ENCODE measurements around the gene FAM193A.
"Not testable (repeated sequence)": the region's sequence is repeated elsewhere in the genome, so short reads cannot be mapped to it uniquely, and the experiment has no call there.

Gene FAM193A

DNA sequence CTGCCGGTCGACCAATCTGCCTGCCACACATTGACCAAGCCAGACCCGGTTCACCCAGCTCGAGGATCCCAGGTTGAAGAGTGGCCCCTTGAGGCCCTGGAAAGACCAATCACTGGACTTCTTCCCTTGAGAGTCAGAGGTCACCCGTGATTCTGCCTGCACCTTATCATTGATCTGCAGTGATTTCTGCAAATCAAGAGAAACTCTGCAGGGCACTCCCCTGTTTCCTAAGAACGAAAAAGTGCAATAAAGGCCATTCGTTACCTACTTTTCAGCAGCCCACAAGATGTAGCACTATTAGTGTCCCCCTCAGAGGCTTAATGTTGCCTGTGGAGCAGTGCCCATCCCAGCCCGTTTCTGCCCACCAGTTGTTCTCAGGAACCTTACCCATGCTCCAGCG is 22.3 kb upstream of the FAM193A start:
- in situ Hi-C loops (cut with HindIII; ENCODE audit: low sequenced_read_pairs): not testable (repeated sequence)

DNA sequence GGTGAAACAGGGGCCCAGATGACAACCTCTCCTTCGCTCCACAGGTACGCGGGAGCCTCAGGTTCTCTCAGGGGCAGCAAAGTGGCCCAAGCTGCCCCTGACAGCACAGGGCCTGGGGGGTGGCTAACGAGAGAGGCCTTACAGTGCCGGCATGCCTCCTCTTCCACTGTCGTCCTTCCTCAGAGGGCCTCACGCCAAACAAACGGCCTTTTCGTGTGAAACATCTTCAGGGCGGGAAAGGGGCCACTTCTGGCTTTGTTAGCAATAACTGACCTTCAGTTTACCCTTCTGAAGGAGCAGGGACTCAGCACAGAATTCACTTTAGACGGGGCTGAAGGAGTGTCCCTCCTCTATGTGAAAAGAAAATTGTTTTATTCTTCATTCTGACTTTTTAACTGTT is 21.5 kb upstream of the FAM193A start:
- in situ Hi-C loops (cut with HindIII; ENCODE audit: low sequenced_read_pairs): not testable (repeated sequence)

GRCh38 chr4:2515830-2516550 is 20.5 kb upstream of the FAM193A start:
- in situ Hi-C loops (cut with HindIII; ENCODE audit: low sequenced_read_pairs): no loop called here

DNA sequence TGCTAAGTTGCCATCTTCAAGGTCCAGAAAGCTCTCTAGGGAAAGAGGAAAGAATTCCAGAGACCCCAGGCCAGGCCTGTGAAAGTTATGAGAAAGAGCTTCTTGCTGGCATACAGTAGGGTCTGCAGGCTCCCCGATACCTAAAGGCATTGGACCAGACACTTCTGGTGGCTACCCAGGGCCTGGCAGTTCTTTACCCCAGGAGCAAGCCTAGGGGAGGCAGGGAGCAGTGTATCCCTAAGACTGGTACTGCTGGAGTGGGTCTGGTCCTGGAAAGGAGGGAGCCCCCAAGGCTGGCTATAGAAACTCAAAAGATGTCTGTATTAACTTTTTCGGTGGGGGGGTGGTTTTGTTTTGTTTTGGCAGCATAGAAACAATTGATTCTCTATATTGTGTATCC is 19.8 kb upstream of the FAM193A start:
- in situ Hi-C loops (cut with HindIII; ENCODE audit: low sequenced_read_pairs): no loop called here

GRCh38 chr4:2526559-2526958 is 9.9 kb upstream of the FAM193A start:
- in situ Hi-C loops (cut with HindIII; ENCODE audit: low sequenced_read_pairs): no loop called here

- in situ Hi-C loops (cut with HindIII; ENCODE audit: low sequenced_read_pairs): no loop called here
These were observed 1.5 kb upstream of the FAM193A start for GRCh38 chr4:2534904-2535375.

GRCh38 chr4:2535376-2536192 is 863 bp upstream of the FAM193A start:
- in situ Hi-C loops (cut with HindIII; ENCODE audit: low sequenced_read_pairs): no loop called here

DNA sequence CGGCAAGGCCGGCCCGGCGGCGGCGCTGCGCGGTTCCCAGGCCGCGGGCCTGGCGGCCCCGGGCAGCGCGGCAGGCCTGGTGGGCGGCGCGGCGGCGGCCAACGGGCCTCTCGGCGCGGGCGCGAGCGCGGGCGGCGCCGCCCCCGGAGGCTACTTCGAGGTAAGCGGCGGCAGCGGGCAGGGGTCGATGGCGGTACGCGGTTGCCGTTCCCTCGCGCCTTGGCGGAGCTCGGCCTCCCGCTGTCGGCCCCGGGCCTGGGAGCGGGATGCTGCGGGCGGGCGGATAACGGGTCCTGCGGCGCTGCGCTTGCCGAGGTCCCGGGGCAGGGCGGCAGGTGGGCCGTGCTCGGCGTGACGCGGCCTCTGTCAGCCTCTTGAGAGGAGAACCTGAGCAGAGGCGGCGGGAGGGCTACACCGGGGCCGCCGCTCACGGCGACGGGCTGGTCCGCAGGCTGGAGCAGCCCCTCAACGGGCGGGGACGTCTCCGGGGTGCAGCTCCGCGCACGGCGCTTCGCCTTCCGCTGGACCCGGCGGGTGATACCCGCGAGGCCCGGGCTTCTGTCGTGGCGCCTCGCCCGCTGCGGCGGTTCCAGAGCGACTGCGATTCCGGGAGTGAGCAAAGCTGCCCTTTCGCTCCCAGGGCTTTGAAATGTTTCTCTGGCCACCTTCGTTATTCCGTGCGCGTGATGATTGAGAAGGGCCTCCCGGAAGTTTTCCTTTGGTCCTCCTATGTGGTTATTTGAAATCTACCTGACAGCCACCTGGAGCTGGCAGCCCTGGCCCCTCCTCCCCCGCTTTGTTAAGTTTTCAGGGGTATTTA is 774 bp downstream of the FAM193A start:
- in situ Hi-C loops (cut with HindIII; ENCODE audit: low sequenced_read_pairs): no loop called here

DNA sequence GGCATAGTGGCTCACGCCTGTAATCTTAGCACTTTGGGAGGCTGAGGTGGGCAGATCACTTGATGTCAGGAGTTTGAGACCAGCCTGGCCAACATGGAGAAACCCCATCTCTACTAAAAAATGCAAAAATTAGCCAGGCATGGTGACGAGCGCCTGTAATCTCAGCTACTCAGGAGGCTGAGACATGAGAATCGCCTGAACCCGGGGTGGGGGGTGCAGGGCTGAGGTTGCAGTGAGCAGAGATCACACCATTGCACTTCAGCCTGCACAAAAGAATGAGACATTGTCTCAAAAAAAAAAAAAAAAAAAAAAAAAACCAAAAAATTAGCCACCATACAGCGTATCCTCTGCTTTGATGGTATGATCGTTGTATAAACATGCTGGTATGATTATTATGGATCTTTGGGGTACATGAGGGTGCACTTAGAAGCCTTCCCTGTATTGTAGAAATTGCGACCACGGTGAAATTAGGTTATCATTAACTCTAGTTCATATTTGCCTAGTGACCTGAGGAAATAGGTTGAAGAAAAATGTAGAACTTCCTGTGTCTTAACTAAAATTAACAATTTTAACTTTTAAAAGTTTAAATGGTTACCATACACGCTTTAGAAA is 7.2 kb downstream of the FAM193A start:
- in situ Hi-C loops (cut with HindIII; ENCODE audit: low sequenced_read_pairs): not testable (repeated sequence)

DNA sequence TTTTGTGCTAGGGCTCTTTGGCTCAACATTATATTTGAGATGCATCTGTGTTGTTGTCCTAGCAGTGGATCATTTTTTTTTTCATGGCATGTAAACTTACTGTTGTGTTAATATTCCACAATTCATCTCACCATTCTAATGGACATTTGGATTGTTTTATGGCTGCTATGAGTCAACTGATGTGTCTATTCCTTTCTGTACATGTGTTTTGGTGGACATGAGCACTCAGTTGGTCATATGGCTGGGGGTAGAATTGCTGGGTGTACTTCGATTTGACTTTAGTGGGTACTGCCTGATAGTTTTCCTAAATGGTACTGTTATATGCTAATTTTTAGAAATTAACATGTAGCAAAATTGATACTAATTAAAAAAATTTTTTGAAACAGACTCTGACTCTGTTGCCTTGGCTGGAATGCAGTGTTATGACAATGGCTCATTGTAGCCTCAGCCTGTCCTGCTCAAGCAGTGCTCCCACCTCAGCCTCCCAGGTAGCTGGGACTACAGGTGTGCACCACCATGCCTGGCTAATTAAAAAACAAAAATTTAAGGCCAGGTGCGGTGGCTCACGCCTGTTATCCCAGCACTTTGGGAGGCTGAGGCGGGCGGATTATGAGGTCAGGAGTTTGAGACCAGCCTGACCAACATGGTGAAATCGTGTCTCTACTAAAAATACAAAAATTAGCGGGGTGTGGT is 9.0 kb downstream of the FAM193A start:
- in situ Hi-C loops (cut with HindIII; ENCODE audit: low sequenced_read_pairs): no loop called here

GRCh38 chr4:2546286-2546823 is 9.9 kb downstream of the FAM193A start:
- in situ Hi-C loops (cut with HindIII; ENCODE audit: low sequenced_read_pairs): no loop called here

DNA sequence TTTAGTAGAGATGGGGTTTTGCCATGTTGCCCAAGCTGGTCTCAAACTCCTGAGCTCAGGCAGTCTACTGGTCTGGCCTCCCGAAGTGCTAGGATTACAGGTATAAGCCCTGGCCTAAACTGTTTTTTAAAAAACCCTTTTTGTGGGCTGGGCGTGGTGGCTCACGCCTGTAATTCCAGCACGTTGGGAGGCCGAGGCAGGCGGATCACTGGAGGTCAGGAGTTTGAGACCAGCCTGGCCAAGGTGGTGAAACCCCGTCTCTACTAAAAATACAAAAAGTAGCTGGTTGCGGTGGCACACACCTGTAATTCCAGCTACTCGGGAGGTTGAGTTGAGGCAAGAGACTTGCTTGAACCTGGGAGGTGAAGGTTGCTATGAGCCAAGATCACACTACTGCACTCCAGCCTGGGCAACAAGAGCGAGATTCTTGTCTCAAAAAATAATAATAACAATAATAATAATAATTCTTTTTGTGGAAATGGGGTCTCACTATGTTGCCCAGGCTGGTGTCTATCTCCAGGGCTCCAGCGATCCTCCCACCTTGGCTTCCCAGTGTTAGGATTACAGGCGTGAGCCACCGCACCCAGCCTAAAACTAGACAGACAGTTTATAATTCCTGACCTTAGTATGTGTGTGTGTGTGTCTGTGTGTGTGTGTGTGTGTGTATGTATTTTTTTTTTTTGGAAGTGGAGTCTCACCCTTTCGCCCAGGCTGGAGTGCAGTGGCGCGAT is 10.7 kb downstream of the FAM193A start:
- in situ Hi-C loops (cut with HindIII; ENCODE audit: low sequenced_read_pairs): not testable (repeated sequence)

- in situ Hi-C loops (cut with HindIII; ENCODE audit: low sequenced_read_pairs): no loop called here
These were observed 14.7 kb downstream of the FAM193A start for GRCh38 chr4:2551118-2551517.

DNA sequence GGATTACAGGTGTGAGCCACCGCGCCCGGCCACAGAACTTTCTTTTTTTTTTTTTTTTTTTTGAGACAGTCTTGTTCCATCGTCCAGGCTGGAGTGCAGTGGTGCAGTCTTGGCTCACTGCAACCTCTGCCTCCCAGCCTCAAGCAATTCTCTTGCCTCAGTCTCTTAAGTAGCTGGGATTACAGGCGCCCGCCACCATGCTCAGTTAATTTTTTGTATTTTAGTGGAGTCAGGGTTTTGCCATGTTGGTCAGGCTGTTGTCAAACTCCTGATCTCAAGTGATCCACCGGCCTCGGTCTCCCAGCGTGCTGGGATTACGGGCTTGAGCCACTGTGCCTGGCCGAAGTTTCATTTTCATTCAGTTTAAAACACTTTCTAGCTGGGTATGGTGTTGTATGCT is 16.4 kb downstream of the FAM193A start:
- in situ Hi-C loops (cut with HindIII; ENCODE audit: low sequenced_read_pairs): no loop called here

- in situ Hi-C loops (cut with HindIII; ENCODE audit: low sequenced_read_pairs): no loop called here
These were observed 21.9 kb downstream of the FAM193A start for GRCh38 chr4:2558301-2558700.

- in situ Hi-C loops (cut with HindIII; ENCODE audit: low sequenced_read_pairs): no loop called here
These were observed 23.7 kb downstream of the FAM193A start for GRCh38 chr4:2560167-2560566.

DNA sequence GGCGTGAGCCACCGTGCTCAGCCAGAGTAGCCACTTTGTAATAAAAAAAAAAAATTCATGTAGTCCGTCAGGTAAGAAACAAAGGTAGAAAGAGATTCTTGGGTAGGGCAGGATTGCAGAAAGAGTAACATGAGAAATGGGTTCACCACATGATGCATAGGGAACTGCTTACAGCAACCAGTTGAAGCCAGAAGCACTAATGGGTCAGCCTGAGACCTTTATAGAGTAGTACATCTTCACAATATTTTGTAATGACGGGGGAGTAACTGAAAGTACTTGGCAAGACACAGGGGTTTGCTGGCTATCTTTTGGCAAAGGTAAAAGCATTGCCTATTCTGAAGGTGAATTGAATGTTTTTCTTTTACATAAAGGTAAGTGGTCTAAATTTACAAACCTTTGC is 29.1 kb downstream of the FAM193A start:
- in situ Hi-C loops (cut with HindIII; ENCODE audit: low sequenced_read_pairs): no loop called here

DNA sequence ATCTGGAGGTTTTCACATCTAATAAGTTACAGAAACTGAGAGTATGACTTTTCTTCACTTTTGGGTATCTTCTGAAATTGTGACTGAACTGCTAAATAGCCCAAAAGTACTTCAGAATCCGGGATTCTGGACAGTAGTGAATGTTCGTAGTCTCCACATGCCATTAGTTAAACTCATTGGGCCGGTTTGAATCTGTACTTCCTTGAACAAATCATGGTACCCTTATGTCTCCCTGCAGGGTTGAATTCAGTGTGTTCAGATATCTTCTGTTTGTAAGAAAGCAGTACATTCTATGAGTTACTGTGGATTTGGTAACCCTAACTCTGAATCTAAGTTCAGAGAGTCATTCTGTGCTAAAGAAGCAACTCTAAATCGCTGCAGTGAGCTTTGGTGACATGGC is 33.6 kb downstream of the FAM193A start:
- in situ Hi-C loops (cut with HindIII; ENCODE audit: low sequenced_read_pairs): no loop called here

GRCh38 chr4:2570551-2571222 is 34.2 kb downstream of the FAM193A start:
- in situ Hi-C loops (cut with HindIII; ENCODE audit: low sequenced_read_pairs): no loop called here

All from DLD1 (cell line).